Transverse colon (tissue), 4 donors: ENCODE results near the gene CEACAM16. TPM values are rescaled to one million over a fixed set of nuclear protein-coding genes. Genes with fewer than 3 reads are reported as not detected.

Experiments
- DNase-seq: peaks from one replicate; pipeline ENCODE4 v3.0.0-alpha.2; 2019
- H3K27ac ChIP-seq, 4 donors: fragments of 200-600 bp; sonication (generic); 2 replicates each; pipeline ENCODE4 v1.5.1; 2016 to 2018; ENCODE audit warnings: inconsistent platforms in 4 of 4
- H3K27me3 ChIP-seq: fragments of 200-600 bp; sonication (generic); 2 replicates; pipeline ENCODE4 v1.5.1; 2017; ENCODE audit warnings: inconsistent platforms
- H3K36me3 ChIP-seq, 4 donors: fragments of 200-600 bp; sonication (generic); 2 replicates each; pipeline ENCODE4 v1.5.1; 2017 to 2019; ENCODE audit warnings: inconsistent platforms in 4 of 4
- H3K4me1 ChIP-seq, 4 donors: fragments of 200-600 bp; sonication (generic); 2 replicates each; pipeline ENCODE4 v1.5.1; 2017 to 2020; ENCODE audit warnings: inconsistent platforms in 4 of 4
- H3K4me3 ChIP-seq, 4 donors: fragments of 200-600 bp; sonication (generic); 1 replicate in 1 of 4; 2 replicates in 3 of 4; pipeline versions ENCODE4 v1.5.1 to v1.6.1; 2017 to 2019; ENCODE audit warnings: inconsistent platforms in 4 of 4
- H3K9me3 ChIP-seq, 2 donors: fragments of 200-600 bp; sonication (generic); 2 replicates each; pipeline ENCODE4 v1.5.1; 2017 to 2019; ENCODE audit warnings: inconsistent platforms in 2 of 2
- EP300 ChIP-seq: sonication (generic); formaldehyde crosslinking; IDR thresholded peaks from one replicate; pipeline ENCODE4 v1.6.1; 2017; ENCODE audit warnings: antibody characterized with exemption, low read depth
- POLR2A ChIP-seq: fragments of 450-650 bp; IDR thresholded peaks from one replicate; pipeline ENCODE4 v1.6.1; 2016; ENCODE audit warnings: antibody characterized with exemption, mild to moderate bottlenecking, moderate library complexity
- POLR2AphosphoS5 ChIP-seq, 3 donors: sonication (generic); formaldehyde crosslinking; IDR thresholded peaks; one replicate each; pipeline ENCODE4 v1.6.1; 2016; ENCODE audit warnings: antibody characterized with exemption in 3 of 3
- WGBS, 2 donors: methylation state at CpG; one replicate each; pipeline ENCODE4 v1.1.5; 2018; ENCODE audit warnings: low coverage in 1 of 2; 5-methylcytosine and 5-hydroxymethylcytosine counted together
- in situ Hi-C, 4 donors: fragments of 200-750 bp; cut with MboI; loops; one replicate each; pipeline versions ENCODE4 v1.15.0 to v1.15.1; 2017; ENCODE audit warnings: low sequenced_read_pairs in 3 of 4, low pct_ligation_motif_present in 1 of 4, low pct_unique_long_range_greater_than_20kb in 1 of 4
- intact Hi-C: fragments of 100-400 bp; cut with DNase I; formaldehyde crosslinking; loops from one replicate; pipeline ENCODE4 v1.15.1; 2023; ENCODE audit warnings: low total_unique reads
- total RNA-seq, 4 donors: library from RNA; depleted of rRNA; stranded (reverse); fragments of >200 nt; gene quantifications; one replicate each; pipeline ENCODE4 v1.1.0, GENCODE V29; 2016
- TF ChIP-seq, protein P1 (sequence below), 5 experiments: fragments of 200-600 bp in 3 of 5; fragments of 450-650 bp in 2 of 5; sonication (generic) in 3 of 5; IDR thresholded peaks; 1 replicate in 2 of 5; 2 replicates in 3 of 5; pipeline ENCODE4 v1.5.1; 2016 to 2017; ENCODE audit warnings: antibody characterized with exemption in 5 of 5, inconsistent platforms in 3 of 5, mild to moderate bottlenecking in 2 of 5, moderate library complexity in 1 of 5

The CEACAM16 gene, protein sequence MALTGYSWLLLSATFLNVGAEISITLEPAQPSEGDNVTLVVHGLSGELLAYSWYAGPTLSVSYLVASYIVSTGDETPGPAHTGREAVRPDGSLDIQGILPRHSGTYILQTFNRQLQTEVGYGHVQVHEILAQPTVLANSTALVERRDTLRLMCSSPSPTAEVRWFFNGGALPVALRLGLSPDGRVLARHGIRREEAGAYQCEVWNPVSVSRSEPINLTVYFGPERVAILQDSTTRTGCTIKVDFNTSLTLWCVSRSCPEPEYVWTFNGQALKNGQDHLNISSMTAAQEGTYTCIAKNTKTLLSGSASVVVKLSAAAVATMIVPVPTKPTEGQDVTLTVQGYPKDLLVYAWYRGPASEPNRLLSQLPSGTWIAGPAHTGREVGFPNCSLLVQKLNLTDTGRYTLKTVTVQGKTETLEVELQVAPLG
- not detected for total RNA-seq

DNA sequence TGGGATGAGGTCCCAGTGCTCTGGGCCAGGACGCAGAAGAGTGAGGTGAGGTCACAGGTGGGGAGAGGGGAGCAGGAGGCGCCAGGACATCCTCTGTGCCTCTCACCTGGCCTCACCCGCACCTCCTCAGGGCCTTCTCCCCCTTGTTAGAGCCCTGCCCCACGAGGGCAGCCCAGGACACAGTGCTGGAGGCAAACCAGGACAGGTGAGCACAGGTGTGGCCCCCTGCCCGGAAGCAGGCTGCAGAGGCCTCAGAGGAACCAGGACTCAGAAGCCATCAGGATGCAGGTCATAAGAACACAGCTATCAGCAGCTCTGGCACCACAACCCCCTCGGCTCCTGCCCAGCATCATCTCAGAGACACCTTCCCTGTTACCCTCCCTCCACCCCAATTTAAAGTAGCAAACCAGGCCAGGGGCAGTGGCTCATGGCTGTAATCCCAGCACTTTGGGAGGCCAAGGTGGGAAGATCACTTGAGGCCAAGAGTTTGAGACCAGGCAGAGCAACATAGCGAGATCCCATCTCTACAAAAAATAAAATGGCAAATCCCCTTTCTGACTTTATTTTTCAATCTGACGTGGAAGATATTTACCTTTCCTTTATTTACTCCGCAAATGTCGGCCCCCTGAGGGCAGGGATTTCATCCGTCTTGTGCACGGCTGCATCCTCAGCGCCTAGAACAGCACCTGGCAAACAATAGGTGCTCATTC, at the start of gene CEACAM16:
TSS of gene CEACAM16 (plus strand) at position 660 of the 710 bp plus-strand sequence. CDS start 2,306 bp downstream, outside the sequence.
- DNase-seq, result peak; percentile 53
- Histone ChIP-seq H3K4me3 (no peak within 1 kb of the TSS), H3K27me3 (no peaks in the 10 kb centered on the region), H3K27ac (peak within 1 kb of the TSS in 3 of 4 donors; percentile 15 to 91 (median 86)), H3K4me1 (peaks cover 0 to 33% (median 22%) of the 10 kb centered on the region in 4 donors), H3K36me3 (no peaks in the 10 kb centered on the region), H3K9me3 (no peaks in the 10 kb centered on the region)
- no peak for TF ChIP-seq POLR2A
- TF ChIP-seq, protein P1, sequence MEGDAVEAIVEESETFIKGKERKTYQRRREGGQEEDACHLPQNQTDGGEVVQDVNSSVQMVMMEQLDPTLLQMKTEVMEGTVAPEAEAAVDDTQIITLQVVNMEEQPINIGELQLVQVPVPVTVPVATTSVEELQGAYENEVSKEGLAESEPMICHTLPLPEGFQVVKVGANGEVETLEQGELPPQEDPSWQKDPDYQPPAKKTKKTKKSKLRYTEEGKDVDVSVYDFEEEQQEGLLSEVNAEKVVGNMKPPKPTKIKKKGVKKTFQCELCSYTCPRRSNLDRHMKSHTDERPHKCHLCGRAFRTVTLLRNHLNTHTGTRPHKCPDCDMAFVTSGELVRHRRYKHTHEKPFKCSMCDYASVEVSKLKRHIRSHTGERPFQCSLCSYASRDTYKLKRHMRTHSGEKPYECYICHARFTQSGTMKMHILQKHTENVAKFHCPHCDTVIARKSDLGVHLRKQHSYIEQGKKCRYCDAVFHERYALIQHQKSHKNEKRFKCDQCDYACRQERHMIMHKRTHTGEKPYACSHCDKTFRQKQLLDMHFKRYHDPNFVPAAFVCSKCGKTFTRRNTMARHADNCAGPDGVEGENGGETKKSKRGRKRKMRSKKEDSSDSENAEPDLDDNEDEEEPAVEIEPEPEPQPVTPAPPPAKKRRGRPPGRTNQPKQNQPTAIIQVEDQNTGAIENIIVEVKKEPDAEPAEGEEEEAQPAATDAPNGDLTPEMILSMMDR (IDR thresholded peaks at IDR 0.05), result no peak
- no peak for TF ChIP-seq POLR2AphosphoS5 (IDR thresholded peaks at IDR 0.05)
- no peak for TF ChIP-seq EP300
- 68 to 86% methylated on average over 7 to 12 of the region's 13 CpGs for WGBS, 2 donors
- intact Hi-C loops (no loop called here), in situ Hi-C loops (no loop called here)

DNA sequence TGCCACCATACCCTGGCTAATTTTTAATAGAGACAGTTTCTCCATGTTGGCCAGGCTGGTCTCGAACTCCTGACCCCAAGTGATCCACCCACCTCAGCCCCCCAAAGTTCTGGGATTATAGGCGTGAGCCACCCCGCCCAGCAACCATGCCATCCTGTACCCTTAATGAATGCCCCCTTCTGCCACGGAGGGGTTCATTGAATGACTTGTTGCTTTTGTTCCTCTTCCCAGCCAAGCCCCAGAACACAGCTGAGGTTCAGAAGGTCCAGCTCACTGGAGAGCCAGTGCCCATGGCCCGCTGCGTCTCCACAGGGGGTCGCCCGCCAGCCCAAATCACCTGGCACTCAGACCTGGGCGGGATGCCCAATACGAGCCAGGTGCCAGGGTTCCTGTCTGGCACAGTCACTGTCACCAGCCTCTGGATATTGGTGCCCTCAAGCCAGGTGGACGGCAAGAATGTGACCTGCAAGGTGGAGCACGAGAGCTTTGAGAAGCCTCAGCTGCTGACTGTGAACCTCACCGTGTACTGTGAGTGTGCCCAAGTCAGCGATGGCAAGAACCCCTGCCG, 49.3 kb upstream of the CEACAM16 start:
- no peak overlapping the region for H3K27ac ChIP-seq
- no peaks in the 10 kb centered on the region for H3K27me3 ChIP-seq
- intact Hi-C loops, result no loop called here
- no peak for DNase-seq
- H3K4me3 ChIP-seq, result no peak overlapping the region
- peaks cover 0 to 20% (median 8%) of the 10 kb centered on the region in 4 donors for H3K36me3 ChIP-seq
- 87 to 100% methylated on average over 1 to 11 of the region's 15 CpGs for WGBS, 2 donors
- in situ Hi-C loops, result loop anchor here in 1 of 4 donors (10.0 kb wide), 1 partner anchor 75 kb away; no protein-coding TSS in a partner anchor
- H3K9me3 ChIP-seq, result no peaks in the 10 kb centered on the region
- peaks cover under 1 to 15% (median 3%) of the 10 kb centered on the region in 4 donors for H3K4me1 ChIP-seq
- TF ChIP-seq POLR2A, result no peak
- TF ChIP-seq POLR2AphosphoS5 (IDR thresholded peaks at IDR 0.05), result no peak
- TF ChIP-seq, protein P1 (IDR thresholded peaks at IDR 0.05), result no peak
- TF ChIP-seq EP300, result no peak

DNA sequence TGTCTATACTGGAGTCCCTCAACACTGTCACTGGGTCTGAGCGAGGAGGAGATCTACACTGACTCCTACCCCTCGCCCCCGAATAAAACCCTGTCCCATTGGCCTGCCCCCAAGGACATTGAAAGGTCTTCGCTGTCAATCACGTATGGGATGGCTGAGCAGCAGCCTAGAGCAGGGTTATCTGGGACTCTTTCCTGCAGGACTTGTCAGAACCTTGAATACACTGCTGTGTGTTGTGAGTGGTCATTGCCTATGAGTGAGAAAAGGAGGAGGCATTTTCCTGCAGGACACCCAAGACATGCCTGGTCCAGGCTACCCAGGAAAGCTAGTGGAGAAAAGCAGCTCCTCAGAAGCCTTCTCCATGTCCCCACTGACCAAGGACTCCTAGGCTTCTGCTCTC, 45.6 kb upstream of the CEACAM16 start:
- no peak for TF ChIP-seq POLR2AphosphoS5 (IDR thresholded peaks at IDR 0.05)
- no peak for TF ChIP-seq EP300
- TF ChIP-seq, protein P1 (IDR thresholded peaks at IDR 0.05), result no peak
- TF ChIP-seq POLR2A, result no peak

More for the DNA sequence above, 45.6 kb upstream of the CEACAM16 start:
- intact Hi-C loops, result no loop called here
- no peak for DNase-seq
- no peaks in the 10 kb centered on the region for H3K27me3 ChIP-seq
- no peaks in the 10 kb centered on the region for H3K9me3 ChIP-seq
- H3K4me3 ChIP-seq, result no peak overlapping the region
- in situ Hi-C loops, result loop anchor here in 1 of 4 donors (10.0 kb wide), 1 partner anchor 79 kb away; no protein-coding TSS in a partner anchor
- peaks cover 0 to 6% (median 1%) of the 10 kb centered on the region in 4 donors for H3K4me1 ChIP-seq
- 93% methylated on average over 5 of the region's 5 CpGs; no CpG with 5 or more reads in 1 of the 2 donors for WGBS, 2 donors
- peaks cover 0 to 20% (median 9%) of the 10 kb centered on the region in 4 donors for H3K36me3 ChIP-seq
- H3K27ac ChIP-seq, result no peak overlapping the region
